B cell (primary cell): ENCODE measurements around the gene MPIG6B. TPM values are rescaled to one million over a fixed set of nuclear protein-coding genes. Genes with fewer than 3 reads are reported as not detected.

ENCODE experiments used
- ATAC-seq: fragments of 200-7000 bp; cut with Tn5 transposase; one replicate; pipeline ENCODE4 v1.10.0; 2021; ENCODE audit warnings: low read depth, mild to moderate bottlenecking, moderate number of reproducible peaks, moderate library complexity
- CTCF ChIA-PET: fragments of 350-600 bp; sonication (Branson Sonifier 250); formaldehyde crosslinking; loops from one replicate; lab custom pipeline; 2021; ENCODE audit warnings: antibody characterized with exemption, inconsistent platforms; lab: Charles Lee
- POLR2A ChIA-PET: fragments of 350-600 bp; sonication (Branson Sonifier 250); formaldehyde crosslinking; loops from one replicate; lab custom pipeline; 2021; ENCODE audit warnings: antibody characterized with exemption; lab: Charles Lee
- DNase-seq: peaks from one replicate; pipeline ENCODE4 v3.0.0; 2013
- H2AFZ ChIP-seq: 2 replicates; pipeline ENCODE4 v1.6.1; 2012; ENCODE audit warnings: mild to moderate bottlenecking, low read depth, low read length; ENCODE audit not compliant: insufficient read depth, poor library complexity, severe bottlenecking
- H3K27ac ChIP-seq, 2 donors: 1 replicate in 1 of 2; 2 replicates in 1 of 2; pipeline ENCODE4 v1.5.1; 2012 to 2013; ENCODE audit warnings: low read length in 2 of 2, mild to moderate bottlenecking in 2 of 2, moderate library complexity in 1 of 2
- H3K27me3 ChIP-seq, 4 experiments: fragments of 200-600 bp in 1 of 4; sonication (generic) in 1 of 4; replicated peaks in 1 of 4; 1 replicate in 2 of 4; 2 replicates in 2 of 4; pipeline versions ENCODE4 v1.6.1 to v1.7.0; 2013 to 2016; ENCODE audit warnings: low read length in 3 of 4, mild to moderate bottlenecking in 2 of 4, mixed read lengths in 1 of 4, moderate library complexity in 1 of 4; ENCODE audit not compliant: insufficient read depth in 4 of 4, control insufficient read depth in 3 of 4; ENCODE audit errors: control extremely low read depth in 1 of 4
- H3K36me3 ChIP-seq, 2 experiments: replicated peaks in 1 of 2; 1 replicate in 1 of 2; 2 replicates in 1 of 2; pipeline versions ENCODE4 v1.6.1 to v1.7.1; 2013; ENCODE audit warnings: low read length in 1 of 2; ENCODE audit not compliant: insufficient read depth in 2 of 2, control insufficient read depth in 1 of 2; ENCODE audit errors: control extremely low read depth in 1 of 2, extremely low read depth in 1 of 2
- H3K4me1 ChIP-seq, 2 donors: fragments of 200-600 bp in 1 of 2; sonication (generic) in 1 of 2; 1 replicate in 1 of 2; 2 replicates in 1 of 2; pipeline versions ENCODE4 v1.5.1 to v1.6.1; 2013 to 2017; ENCODE audit warnings: low read length in 2 of 2; ENCODE audit not compliant: control insufficient read depth in 2 of 2, insufficient read depth in 2 of 2
- H3K4me2 ChIP-seq: replicated peaks from 2 replicates; pipeline ENCODE3; 2012; ENCODE audit warnings: mild to moderate bottlenecking, low read depth, low read length; ENCODE audit not compliant: poor library complexity, severe bottlenecking
- H3K4me3 ChIP-seq, 5 experiments: fragments of 200-600 bp in 1 of 5; sonication (generic) in 1 of 5; 1 replicate in 3 of 5; 2 replicates in 2 of 5; pipeline versions ENCODE4 v1.5.1 to v1.7.0; 2011 to 2016; ENCODE audit warnings: low read length in 4 of 5, mild to moderate bottlenecking in 4 of 5, low read depth in 2 of 5, control low read depth in 1 of 5, moderate library complexity in 1 of 5; ENCODE audit not compliant: insufficient read depth in 1 of 5; ENCODE audit errors: control extremely low read depth in 1 of 5, extremely low read depth in 1 of 5
- H3K79me2 ChIP-seq: fragments of 200-600 bp; sonication (generic); one replicate; pipeline ENCODE4 v1.6.0; 2016; ENCODE audit warnings: low read length; ENCODE audit not compliant: control insufficient read depth, insufficient read depth
- H3K9ac ChIP-seq: fragments of 200-600 bp; sonication (generic); 2 replicates; pipeline ENCODE4 v1.6.1; 2017; ENCODE audit warnings: mild to moderate bottlenecking, low read length, moderate library complexity
- H3K9me3 ChIP-seq, 3 donors: one replicate each; pipeline versions ENCODE4 v1.6.1 to v1.7.1; 2013; ENCODE audit warnings: low read length in 2 of 3; ENCODE audit not compliant: control insufficient read depth in 2 of 3, insufficient read depth in 1 of 3; ENCODE audit errors: control extremely low read depth in 1 of 3
- H4K20me1 ChIP-seq: 2 replicates; pipeline ENCODE4 v1.6.0; 2012; ENCODE audit warnings: mild to moderate bottlenecking, low read length; ENCODE audit not compliant: insufficient read depth, control insufficient read depth, poor library complexity, severe bottlenecking
- H3K27ac Mint-ChIP-seq: one replicate; pipeline ENCODE4 v1.8.0; 2021; ENCODE audit warnings: mixed read lengths
- H3K27me3 Mint-ChIP-seq: one replicate; pipeline ENCODE4 v1.8.0; 2021; ENCODE audit warnings: mixed read lengths
- H3K4me1 Mint-ChIP-seq: one replicate; pipeline ENCODE4 v1.8.0; 2021; ENCODE audit warnings: mixed read lengths
- H3K4me3 Mint-ChIP-seq: one replicate; pipeline ENCODE4 v1.8.0; 2021; ENCODE audit warnings: mixed read lengths
- H3K9me3 Mint-ChIP-seq: one replicate; pipeline ENCODE4 v1.8.0; 2022; ENCODE audit warnings: mixed read lengths; ENCODE audit not compliant: insufficient read depth
- CTCF ChIP-seq: fragments of 200-600 bp; IDR thresholded peaks from one replicate; pipeline ENCODE4 v1.8.0; 2022; ENCODE audit warnings: antibody characterized with exemption, mild to moderate bottlenecking
- EZH2 ChIP-seq: IDR thresholded peaks from 2 replicates; pipeline ENCODE4 v1.6.1; 2012; ENCODE audit warnings: borderline replicate concordance, low read depth, mild to moderate bottlenecking, moderate library complexity, low read length; ENCODE audit not compliant: insufficient read depth, poor library complexity, severe bottlenecking
- WGBS: methylation state at CpG from one replicate; pipeline ENCODE4 v1.1.5; 2013; ENCODE audit warnings: missing lambda C conversion rate; ENCODE audit not compliant: insufficient coverage; 5-methylcytosine and 5-hydroxymethylcytosine counted together
- intact Hi-C: fragments of 100-400 bp; cut with micrococcal nuclease; formaldehyde crosslinking; loops from one replicate; pipeline ENCODE4 v1.10.0; 2022
- polyA plus RNA-seq: library from polyadenylated mRNA; depleted of rRNA; stranded (reverse); fragments of >200 nt; gene quantifications from 2 replicates; pipeline ENCODE4 v1.2.3, GENCODE V29; 2012
- total RNA-seq, 2 donors: library from RNA; stranded (reverse); fragments of 120-200 nt in 1 of 2; gene quantifications; 1 replicate in 1 of 2; 2 replicates in 1 of 2; pipeline versions ENCODE4 v1.2.3 to v1.2.4, GENCODE V29; 2013 to 2022

Gene MPIG6B
- total and polyA plus RNA-seq, 2 donors (not counting 1 experiment from before 2014, with no cell fraction given) = 0.54 to 1.6 TPM

GRCh38 chr6:31697555-31697954 lies 25.6 kb upstream of the MPIG6B start:
- H3K4me3 ChIP-seq = no peak overlapping the region
- DNase-seq (no peak), ATAC-seq (no peak)
- peaks cover 14 to 19% of the 10 kb centered on the region in 2 donors for H3K4me1 ChIP-seq
- ChIA-PET CTCF (interaction anchor here (0.6 kb wide), 1 partner anchor 562 kb away, joined by 3 read pairs; no protein-coding TSS in a partner anchor), POLR2A (no interaction called here)
- no peaks in the 10 kb centered on the region for H3K9me3 ChIP-seq
- H2AFZ ChIP-seq = no peak overlapping the region
- no peaks in the 10 kb centered on the region for H4K20me1 ChIP-seq
- Mint-ChIP-seq H3K27ac (peak overlapping the region; percentile 21), H3K9me3 (no peaks in the 10 kb centered on the region), H3K27me3 (no peaks in the 10 kb centered on the region), H3K4me1 (peaks cover 24% of the 10 kb centered on the region), H3K4me3 (no peak overlapping the region)
- no CpG with 5 or more reads among the region's 3 CpGs for WGBS
- H3K79me2 ChIP-seq = peaks cover 37% of the 10 kb centered on the region
- no peaks in the 10 kb centered on the region for H3K27me3 ChIP-seq
- intact Hi-C loops = no loop called here
- TF ChIP-seq CTCF = no peak
- H3K27ac ChIP-seq = no peak overlapping the region
- H3K36me3 ChIP-seq = peaks cover 0 to 66% of the 10 kb centered on the region in 2 experiments
- H3K4me2 ChIP-seq = no peak overlapping the region
- no peak overlapping the region for H3K9ac ChIP-seq

GRCh38 chr6:31700740-31701401 lies 22.3 kb upstream of the MPIG6B start:
- intact Hi-C loops = loop anchor here (5.0 kb wide), 1 partner anchor 34 kb away; the partner anchor contains the start of genes CSNK2B and LY6G5B
- TF ChIP-seq EZH2 (no peak), CTCF (no peak)
- Histone ChIP-seq H3K27ac (no peak overlapping the region), H3K4me2 (peak overlapping the region; percentile 75), H3K27me3 (no peaks in the 10 kb centered on the region), H3K9ac (no peak overlapping the region), H3K4me1 (peaks cover 20 to 28% of the 10 kb centered on the region in 2 donors), H3K4me3 (no peak overlapping the region), H3K9me3 (no peaks in the 10 kb centered on the region), H2AFZ (no peak overlapping the region), H4K20me1 (no peaks in the 10 kb centered on the region), H3K36me3 (peaks cover 0 to 42% of the 10 kb centered on the region in 2 experiments), H3K79me2 (peaks cover 42% of the 10 kb centered on the region)
- POLR2A ChIA-PET = no interaction called here
- Mint-ChIP-seq H3K4me1 (peaks cover 32% of the 10 kb centered on the region), H3K4me3 (peak overlapping the region; percentile 98), H3K9me3 (no peaks in the 10 kb centered on the region), H3K27me3 (no peaks in the 10 kb centered on the region), H3K27ac (peak overlapping the region; percentile 28)
- DNase-seq (no peak), ATAC-seq (no peak)
- 100% methylated on average over 1 of the region's 5 CpGs for WGBS
- CTCF ChIA-PET = interaction anchor here (1.2 kb wide), 1 partner anchor 102 kb away, joined by 4 read pairs; no protein-coding TSS in a partner anchor
